ENCODE data around the gene SMARCD3. TPM values are rescaled to one million over a fixed set of nuclear protein-coding genes. Genes with fewer than 3 reads are reported as not detected.

The SMARCD3 gene
- polyA plus RNA-seq, 1 donor from 2014 or later = 199 TPM

DNA sequence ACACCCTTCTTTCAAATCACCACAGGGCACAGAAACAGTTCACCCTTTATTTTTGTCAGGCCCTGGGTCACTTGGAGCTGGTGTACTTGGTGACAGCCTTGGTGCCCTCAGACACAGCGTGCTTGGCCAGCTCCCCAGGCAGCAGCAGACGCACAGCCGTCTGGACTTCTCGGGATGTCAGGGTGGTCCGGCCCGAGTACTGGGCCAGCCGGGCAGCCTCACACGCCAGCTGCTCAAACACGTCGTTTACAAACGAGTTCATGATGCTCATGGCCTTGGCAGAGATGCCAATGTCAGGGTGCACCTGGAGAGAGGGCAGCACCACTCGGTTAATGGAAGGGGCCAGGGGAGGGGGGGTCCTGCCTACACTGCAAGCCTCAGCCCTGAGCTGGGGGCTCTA, 40.7 kb downstream of the SMARCD3 start:
- H3K9me3 ChIP-seq (ENCODE audit: low read length) = no peaks in the 10 kb centered on the region
- no peak overlapping the region for H3K27ac ChIP-seq (ENCODE audit: low read length)
- H3K4me3 ChIP-seq (ENCODE audit: low read length) = no peak overlapping the region
- H3K27me3 ChIP-seq (ENCODE audit: insufficient read depth, low read depth, low read length) = no peaks in the 10 kb centered on the region
- no peak overlapping the region for H3K4me2 ChIP-seq (ENCODE audit: low read length)
- no peaks in the 10 kb centered on the region for H4K20me1 ChIP-seq (ENCODE audit: insufficient read depth)
- TF ChIP-seq MXI1 (conservative IDR thresholded peaks at IDR 0.05; ENCODE audit: poor library complexity, severe bottlenecking) (no peak), RAD21 (conservative IDR thresholded peaks at IDR 0.05) (no peak), SMC3 (conservative IDR thresholded peaks at IDR 0.05; ENCODE audit: poor library complexity) (no peak), EP300 (conservative IDR thresholded peaks at IDR 0.05; ENCODE audit: poor library complexity, severe bottlenecking) (no peak), POLR2AphosphoS5 (IDR thresholded peaks at IDR 0.05) (no peak), TAF1 (IDR thresholded peaks at IDR 0.05; ENCODE audit: low read depth) (no peak), EZH2 (IDR thresholded peaks at IDR 0.05; ENCODE audit: borderline replicate concordance, insufficient read depth, low read length, poor library complexity, severe bottlenecking) (no peak)
- TF ChIP-seq, protein P1, sequence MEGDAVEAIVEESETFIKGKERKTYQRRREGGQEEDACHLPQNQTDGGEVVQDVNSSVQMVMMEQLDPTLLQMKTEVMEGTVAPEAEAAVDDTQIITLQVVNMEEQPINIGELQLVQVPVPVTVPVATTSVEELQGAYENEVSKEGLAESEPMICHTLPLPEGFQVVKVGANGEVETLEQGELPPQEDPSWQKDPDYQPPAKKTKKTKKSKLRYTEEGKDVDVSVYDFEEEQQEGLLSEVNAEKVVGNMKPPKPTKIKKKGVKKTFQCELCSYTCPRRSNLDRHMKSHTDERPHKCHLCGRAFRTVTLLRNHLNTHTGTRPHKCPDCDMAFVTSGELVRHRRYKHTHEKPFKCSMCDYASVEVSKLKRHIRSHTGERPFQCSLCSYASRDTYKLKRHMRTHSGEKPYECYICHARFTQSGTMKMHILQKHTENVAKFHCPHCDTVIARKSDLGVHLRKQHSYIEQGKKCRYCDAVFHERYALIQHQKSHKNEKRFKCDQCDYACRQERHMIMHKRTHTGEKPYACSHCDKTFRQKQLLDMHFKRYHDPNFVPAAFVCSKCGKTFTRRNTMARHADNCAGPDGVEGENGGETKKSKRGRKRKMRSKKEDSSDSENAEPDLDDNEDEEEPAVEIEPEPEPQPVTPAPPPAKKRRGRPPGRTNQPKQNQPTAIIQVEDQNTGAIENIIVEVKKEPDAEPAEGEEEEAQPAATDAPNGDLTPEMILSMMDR (IDR thresholded peaks at IDR 0.05; ENCODE audit: poor library complexity, severe bottlenecking) = no peak
- TF ChIP-seq, protein P2, sequence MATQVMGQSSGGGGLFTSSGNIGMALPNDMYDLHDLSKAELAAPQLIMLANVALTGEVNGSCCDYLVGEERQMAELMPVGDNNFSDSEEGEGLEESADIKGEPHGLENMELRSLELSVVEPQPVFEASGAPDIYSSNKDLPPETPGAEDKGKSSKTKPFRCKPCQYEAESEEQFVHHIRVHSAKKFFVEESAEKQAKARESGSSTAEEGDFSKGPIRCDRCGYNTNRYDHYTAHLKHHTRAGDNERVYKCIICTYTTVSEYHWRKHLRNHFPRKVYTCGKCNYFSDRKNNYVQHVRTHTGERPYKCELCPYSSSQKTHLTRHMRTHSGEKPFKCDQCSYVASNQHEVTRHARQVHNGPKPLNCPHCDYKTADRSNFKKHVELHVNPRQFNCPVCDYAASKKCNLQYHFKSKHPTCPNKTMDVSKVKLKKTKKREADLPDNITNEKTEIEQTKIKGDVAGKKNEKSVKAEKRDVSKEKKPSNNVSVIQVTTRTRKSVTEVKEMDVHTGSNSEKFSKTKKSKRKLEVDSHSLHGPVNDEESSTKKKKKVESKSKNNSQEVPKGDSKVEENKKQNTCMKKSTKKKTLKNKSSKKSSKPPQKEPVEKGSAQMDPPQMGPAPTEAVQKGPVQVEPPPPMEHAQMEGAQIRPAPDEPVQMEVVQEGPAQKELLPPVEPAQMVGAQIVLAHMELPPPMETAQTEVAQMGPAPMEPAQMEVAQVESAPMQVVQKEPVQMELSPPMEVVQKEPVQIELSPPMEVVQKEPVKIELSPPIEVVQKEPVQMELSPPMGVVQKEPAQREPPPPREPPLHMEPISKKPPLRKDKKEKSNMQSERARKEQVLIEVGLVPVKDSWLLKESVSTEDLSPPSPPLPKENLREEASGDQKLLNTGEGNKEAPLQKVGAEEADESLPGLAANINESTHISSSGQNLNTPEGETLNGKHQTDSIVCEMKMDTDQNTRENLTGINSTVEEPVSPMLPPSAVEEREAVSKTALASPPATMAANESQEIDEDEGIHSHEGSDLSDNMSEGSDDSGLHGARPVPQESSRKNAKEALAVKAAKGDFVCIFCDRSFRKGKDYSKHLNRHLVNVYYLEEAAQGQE (IDR thresholded peaks at IDR 0.05; ENCODE audit: borderline replicate concordance) = no peak
- no peaks in the 10 kb centered on the region for H3K79me2 ChIP-seq (replicated peaks; ENCODE audit: insufficient read depth, low read length)
- no peaks in the 10 kb centered on the region for H3F3A ChIP-seq (ENCODE audit: insufficient read depth, low read length, poor library complexity, severe bottlenecking)
- no peak overlapping the region for H2AFZ ChIP-seq (ENCODE audit: low read depth, low read length)
- no peak overlapping the region for H3K9ac ChIP-seq (ENCODE audit: low read length)
- no peaks in the 10 kb centered on the region for H3K9me2 ChIP-seq (ENCODE audit: insufficient read depth, low read length)
- no peaks in the 10 kb centered on the region for H3K36me3 ChIP-seq (ENCODE audit: insufficient read depth, low read length)

DNA sequence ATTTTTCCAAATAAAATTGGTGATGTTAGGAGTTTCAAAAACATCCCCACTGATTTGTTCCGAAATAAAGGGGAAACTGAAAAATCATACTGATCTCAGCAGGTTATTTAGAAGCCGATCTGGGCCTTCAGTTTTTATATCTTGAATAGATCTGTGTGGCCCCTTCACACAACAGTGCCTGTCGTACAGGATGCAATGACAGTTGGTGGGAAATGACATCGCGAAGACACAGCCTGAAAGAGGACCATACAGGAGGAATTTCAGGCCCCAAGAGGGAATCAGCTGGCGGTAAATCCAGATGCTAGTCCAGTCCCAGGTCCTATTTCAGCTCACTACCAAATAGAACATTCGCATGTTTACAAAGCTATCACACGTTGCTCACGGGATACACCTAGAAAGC, 41.2 kb downstream of the SMARCD3 start:
- no peak overlapping the region for H2AFZ ChIP-seq (ENCODE audit: low read depth, low read length)
- no peak overlapping the region for H3K4me3 ChIP-seq (ENCODE audit: low read length)
- H4K20me1 ChIP-seq (ENCODE audit: insufficient read depth) = no peaks in the 10 kb centered on the region
- no peaks in the 10 kb centered on the region for H3K36me3 ChIP-seq (ENCODE audit: insufficient read depth, low read length)
- H3K9ac ChIP-seq (ENCODE audit: low read length) = no peak overlapping the region
- H3F3A ChIP-seq (ENCODE audit: insufficient read depth, low read length, poor library complexity, severe bottlenecking) = no peaks in the 10 kb centered on the region
- no peaks in the 10 kb centered on the region for H3K79me2 ChIP-seq (replicated peaks; ENCODE audit: insufficient read depth, low read length)
- no peak overlapping the region for H3K4me2 ChIP-seq (ENCODE audit: low read length)
- no peak for TF ChIP-seq EZH2 (IDR thresholded peaks at IDR 0.05; ENCODE audit: borderline replicate concordance, insufficient read depth, low read length, poor library complexity, severe bottlenecking)
- TF ChIP-seq POLR2AphosphoS5 (IDR thresholded peaks at IDR 0.05) = no peak
- TF ChIP-seq MXI1 (conservative IDR thresholded peaks at IDR 0.05; ENCODE audit: poor library complexity, severe bottlenecking) = no peak
- TF ChIP-seq, protein P1 (IDR thresholded peaks at IDR 0.05; ENCODE audit: poor library complexity, severe bottlenecking) = no peak
- no peak for TF ChIP-seq SMC3 (conservative IDR thresholded peaks at IDR 0.05; ENCODE audit: poor library complexity)
- TF ChIP-seq TAF1 (IDR thresholded peaks at IDR 0.05; ENCODE audit: low read depth) = no peak
- TF ChIP-seq, protein P2 (IDR thresholded peaks at IDR 0.05; ENCODE audit: borderline replicate concordance) = no peak
- H3K9me2 ChIP-seq (ENCODE audit: insufficient read depth, low read length) = no peaks in the 10 kb centered on the region
- H3K27ac ChIP-seq (ENCODE audit: low read length) = no peak overlapping the region
- no peaks in the 10 kb centered on the region for H3K9me3 ChIP-seq (ENCODE audit: low read length)
- H3K27me3 ChIP-seq (ENCODE audit: insufficient read depth, low read depth, low read length) = no peaks in the 10 kb centered on the region
